ENCODE data around the gene SLC5A11.
A peak's percentile ranks its signal among the peaks of the same experiment; 100 is the strongest.
"Not testable (repeated sequence)": the region's sequence is repeated elsewhere in the genome, so short reads cannot be mapped to it uniquely, and the experiment has no call there.

SLC5A11 gene

DNA sequence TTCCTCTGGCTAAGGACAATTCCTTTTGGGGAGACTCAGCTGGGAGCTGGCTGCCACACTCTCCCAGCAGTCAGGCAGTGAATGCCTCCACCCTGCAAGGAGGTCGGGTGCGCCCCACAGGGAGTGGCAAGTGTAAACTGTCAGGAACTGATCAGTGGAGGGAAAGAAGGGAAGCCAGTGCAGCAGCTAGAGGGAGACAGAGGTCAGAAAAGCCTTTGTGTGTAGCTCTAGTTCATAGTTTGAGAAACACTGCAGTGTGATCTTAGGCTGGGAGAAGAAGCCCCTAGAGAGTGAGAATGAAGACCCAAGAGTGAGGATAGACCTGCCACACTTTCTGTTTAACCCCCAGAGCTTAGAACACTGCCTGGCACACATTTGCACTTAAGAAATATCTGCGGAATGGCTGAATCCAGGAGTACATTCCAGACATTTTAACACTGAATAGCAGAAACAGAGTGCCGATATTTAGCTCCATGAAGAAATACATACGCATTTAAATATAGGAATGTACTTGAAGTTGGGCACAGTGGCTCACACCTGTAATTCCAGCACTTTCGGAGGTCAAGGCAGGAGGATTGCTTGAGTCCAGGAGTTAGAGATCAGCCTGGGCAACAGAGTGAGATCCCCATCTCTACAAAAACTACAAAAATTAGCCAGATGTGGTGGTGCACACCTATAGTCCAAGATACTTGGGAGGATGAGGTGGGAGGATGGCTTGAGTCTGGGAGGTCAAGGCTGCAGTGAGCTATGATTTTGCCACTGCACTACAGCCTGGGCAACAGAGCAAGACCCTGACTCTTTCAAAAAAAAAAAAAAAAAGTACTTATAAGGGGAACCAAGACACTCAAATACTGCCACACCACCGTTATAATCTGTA is 11.1 kb upstream of the SLC5A11 start:
- peak; percentile 55 for DNase-seq (ENCODE audit: low read depth)

DNA sequence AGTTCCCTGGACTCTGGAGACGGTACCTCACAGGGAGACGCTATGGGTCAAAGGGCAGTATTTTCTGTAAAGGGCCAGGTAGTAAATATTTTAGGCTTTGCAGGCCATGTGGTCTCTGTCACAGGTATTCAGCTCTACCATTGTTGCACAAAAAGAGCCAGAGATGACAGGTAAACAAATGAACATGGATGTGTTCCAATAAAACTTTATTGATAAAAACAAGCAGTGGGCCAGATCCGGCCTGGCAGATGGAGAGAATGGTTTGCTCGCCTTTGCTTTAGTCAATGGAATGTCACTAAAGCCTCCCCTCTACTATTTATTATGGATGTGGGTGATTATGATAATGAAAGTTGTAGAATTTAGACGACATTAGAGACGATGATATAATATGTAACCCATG is 8.9 kb upstream of the SLC5A11 start:
- no peak for DNase-seq (ENCODE audit: low read depth)

DNA sequence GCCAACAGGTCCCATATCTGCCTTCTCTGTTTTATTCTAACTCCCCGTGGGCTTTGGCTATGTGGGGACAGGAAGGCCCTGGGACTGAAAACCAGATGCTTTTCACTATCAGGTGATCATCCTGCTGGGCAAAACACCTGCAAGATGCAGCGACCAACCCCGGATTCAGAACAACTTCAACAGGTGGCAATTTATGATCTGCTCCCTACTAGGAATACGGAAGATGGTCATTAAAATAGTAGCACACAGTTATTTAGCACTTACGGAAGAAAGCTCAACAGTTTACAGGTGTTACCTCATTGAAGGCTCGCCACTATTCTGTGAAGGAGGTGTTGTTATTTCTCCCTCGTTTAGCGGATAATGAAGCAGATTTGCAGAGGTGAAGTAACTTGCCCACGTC is 7.8 kb upstream of the SLC5A11 start:
- DNase-seq (ENCODE audit: low read depth): no peak

DNA sequence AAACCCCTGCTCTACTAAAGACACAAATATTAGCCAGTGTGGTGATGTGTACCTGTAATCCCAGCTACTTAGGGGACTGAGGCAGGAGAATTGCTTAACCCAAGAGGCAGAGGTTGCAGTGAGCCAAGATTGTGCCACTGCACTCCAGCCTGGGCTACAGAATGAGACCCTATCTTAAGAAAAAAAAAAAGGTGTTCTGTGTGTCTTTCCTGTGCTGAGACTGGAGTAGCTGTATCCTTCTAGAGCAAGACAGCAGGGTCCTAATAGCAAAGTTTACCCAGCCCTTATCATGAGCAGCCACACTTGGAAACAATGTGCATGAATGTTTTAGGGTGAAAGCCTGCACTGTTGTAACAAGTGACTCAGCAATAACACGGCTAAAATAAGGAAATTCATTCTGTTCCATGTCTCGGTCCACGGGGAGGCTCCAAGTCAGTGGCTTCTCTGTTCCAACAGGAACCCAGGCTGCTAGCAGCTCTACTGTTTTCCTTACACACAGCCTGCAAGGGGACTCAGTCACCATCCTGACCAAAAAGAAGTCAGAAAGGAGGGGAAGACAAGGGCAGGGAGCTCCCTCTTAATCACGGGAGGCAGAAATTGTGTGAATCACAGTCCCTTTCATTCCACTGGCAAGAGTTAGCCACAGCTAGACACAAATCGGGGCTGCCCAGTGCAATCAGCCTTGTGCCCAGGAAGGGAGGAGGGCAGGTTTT is 7.1 kb upstream of the SLC5A11 start:
- peak; percentile 76 for DNase-seq (ENCODE audit: low read depth)

DNA sequence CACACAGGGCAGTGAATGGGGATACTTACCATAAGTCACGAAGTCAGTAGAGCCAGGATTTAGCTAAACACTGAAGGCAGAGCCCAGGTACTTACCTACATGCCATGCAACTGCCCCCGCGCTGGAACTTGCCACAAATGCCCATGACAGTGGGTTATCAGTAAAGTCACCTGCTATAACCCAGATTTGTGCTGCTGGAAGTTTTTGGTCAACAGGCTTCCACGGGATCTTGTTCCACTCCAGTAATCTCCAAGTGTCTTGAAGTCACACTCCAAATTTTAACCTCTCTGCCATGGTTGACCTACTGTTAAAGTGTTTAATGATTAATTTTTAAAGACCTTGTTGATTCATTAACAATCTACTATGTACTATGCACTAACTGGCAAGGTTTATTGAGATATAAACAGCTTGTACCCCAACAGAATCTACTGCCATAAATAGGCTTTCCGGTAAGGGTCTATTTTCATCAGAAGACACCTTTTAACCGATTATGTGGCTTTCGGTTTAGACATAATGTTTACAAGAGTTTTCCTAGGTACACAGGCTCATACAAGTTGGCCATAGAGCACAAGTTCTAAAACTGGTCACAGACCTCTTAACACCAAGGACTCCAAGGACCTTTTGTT is 6.3 kb upstream of the SLC5A11 start:
- DNase-seq (ENCODE audit: low read depth): no peak

DNA sequence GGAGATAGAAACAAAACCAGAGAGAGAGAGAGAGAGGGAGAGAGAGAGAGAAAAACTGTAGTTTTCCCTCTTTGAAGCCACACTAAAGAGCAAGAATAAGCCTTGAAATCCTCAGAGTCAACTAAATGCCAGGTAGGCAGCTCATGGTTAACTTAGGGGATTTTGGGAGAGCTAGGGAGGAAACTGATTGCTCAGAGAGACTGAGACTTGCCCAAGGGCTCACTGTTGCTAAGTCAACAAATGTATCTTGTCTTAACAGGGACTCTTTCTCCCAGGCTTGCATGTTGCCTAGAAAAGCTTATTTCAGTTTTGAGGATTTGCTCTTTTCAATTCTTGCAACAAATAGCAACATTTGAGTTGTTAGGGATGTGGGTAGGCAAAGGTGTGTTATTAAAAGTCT is 4.5 kb upstream of the SLC5A11 start:
- DNase-seq (ENCODE audit: low read depth): no peak

DNA sequence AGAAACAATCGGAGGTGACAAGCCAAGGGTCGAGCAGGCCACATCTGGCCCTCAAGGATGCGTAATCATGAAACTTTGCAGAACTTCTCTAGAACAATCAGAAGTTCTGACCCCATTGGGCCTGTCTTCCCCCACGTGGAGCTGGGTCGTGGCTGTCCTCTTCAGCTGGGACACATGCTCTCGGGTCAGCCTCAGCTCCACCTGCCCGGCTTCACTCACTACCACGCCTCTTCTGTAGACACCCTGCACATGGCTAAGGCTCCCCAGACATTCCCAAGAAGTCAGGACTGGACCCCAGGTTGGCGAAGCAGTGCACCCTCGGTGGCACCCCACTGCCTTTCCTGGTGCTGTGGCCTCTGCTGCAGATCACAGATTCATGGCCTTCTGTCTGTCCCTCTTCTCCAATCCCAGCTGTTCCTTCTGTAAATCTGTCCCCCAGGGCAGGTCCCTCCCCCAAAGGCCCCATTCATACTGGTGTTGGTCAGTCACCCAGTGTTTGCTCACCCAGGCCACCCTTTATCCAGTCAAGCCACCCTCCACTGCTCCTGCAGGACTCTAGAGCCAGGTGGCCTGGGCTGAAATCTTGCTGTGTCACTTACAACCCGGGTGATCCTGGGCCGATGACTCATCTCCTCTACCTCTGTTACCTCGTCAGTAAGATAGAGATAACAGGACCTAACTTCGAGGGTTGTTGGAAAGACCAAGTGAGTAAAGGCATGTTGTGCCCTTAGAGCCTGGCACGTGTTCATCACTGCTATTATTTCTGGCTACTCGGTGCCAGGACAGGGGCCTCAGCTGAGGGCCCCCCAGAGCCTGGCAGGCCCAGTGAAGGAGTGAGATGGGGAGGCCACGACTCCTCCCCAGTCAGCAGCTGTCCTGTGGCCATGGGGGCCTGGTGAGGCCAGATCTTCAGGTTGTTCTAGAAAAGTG is 1.4 kb upstream of the SLC5A11 start:
- no peak for DNase-seq (ENCODE audit: low read depth)

DNA sequence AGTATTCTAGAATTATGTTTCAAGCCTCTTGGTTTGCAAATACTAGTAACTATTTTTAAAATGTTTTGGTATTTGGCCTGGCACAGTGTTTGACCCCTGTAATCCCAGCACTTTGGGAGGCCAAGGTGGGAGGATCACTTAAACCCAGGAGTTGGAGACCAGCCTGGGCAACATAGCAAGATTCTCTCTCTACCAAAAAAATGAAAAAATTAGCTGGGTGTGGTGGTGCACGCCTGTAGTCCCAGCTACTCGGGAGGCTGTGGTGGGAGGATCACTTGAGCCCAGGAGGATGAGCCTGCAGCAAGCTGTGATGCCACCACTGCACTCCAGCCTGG is 765 bp upstream of the SLC5A11 start:
- DNase-seq (ENCODE audit: low read depth): not testable (repeated sequence)

DNA sequence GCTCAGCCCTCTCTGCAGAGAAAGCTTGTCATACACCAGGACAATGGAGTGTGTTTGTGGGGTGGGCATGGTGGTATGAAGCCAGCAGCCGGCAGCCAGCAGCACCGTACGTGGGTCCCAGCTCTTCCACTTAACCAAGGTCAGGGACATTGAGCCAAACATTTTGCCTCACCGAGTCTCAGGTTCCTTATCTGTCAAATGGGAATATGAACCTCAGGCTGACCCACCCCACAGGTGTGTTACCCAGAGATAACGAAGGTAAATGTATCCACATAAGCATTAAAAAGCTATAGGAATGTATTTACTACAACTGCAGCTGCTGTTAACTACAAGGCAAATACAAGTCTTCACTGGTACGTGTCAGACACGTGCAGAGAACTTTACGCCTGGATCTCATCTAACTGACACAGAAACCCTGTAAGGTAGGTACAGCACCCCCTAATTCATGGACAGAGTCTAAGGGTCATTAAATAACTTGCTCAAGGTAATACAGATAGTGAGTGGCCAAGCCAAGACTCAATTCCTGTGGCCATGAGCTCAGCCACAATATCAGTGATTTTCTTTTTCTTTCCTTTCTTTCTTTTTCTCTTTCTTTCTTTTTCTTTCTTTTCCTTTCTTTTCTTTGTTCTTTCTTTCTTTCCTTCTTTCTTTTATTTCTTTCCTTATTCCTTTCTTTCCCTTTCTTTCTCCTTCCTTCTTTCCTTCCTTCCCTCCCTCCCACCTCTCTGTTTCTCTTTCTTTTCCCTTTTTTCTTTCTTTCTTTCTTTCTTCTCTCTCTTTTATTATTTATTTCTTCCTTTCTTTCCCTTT is 990 bp downstream of the SLC5A11 start:
- no peak for DNase-seq (ENCODE audit: low read depth)

DNA sequence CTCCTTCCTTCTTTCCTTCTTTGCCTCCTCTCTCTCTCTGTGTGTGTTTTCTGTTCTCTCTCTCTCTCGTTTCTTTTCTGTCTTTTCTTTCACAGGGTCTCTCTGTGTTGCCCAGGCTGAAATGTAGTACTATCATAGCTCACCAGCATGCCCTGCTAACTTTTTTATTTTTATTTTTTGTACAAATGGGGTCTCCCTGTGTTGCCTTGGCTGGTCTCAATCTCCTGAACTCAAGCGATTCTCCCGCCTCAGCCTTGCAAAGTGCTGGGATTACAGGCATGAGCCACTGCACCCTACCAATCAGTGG is 1.5 kb downstream of the SLC5A11 start:
- no peak for DNase-seq (ENCODE audit: low read depth)

DNA sequence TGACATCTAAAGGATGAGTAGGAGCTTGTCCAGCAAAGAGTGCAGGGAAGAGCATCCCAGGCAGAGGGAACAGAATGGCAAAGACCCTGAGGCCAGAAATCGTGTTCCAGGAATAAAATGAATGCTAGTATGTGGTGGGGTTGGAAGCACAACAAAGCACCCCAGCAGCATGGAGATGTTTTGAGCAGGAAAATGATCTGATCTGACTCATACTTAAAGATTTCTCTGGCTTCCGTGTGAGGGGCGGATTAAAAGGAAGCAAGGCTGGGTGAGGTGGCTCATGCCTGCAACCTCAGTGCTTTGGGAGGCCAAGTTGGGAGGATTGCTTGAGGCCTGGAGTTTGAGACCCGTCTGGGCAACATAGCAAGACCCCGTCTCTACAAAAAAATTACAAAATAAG is 2.3 kb downstream of the SLC5A11 start:
- peak; percentile 77 for DNase-seq (ENCODE audit: low read depth)

DNA sequence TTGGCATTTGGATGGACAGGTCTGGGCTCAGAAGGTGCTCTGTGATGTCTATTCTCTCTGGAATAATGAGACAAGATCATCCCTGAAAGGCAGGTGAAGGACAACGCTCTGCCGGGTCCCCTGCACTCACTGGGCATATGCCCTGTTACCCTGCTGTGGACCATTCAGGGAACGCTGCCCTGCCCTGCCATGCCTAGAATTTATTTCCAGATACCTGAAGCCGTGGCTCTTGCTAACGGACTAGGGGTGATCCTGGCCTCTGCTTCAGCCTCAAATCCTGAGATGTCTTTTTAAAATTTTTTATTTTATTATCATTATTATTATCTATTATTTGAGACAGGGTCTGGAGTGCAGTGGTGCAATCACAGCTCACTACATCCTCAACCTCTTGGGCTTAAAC is 3.9 kb downstream of the SLC5A11 start:
- DNase-seq (ENCODE audit: low read depth): no peak

DNA sequence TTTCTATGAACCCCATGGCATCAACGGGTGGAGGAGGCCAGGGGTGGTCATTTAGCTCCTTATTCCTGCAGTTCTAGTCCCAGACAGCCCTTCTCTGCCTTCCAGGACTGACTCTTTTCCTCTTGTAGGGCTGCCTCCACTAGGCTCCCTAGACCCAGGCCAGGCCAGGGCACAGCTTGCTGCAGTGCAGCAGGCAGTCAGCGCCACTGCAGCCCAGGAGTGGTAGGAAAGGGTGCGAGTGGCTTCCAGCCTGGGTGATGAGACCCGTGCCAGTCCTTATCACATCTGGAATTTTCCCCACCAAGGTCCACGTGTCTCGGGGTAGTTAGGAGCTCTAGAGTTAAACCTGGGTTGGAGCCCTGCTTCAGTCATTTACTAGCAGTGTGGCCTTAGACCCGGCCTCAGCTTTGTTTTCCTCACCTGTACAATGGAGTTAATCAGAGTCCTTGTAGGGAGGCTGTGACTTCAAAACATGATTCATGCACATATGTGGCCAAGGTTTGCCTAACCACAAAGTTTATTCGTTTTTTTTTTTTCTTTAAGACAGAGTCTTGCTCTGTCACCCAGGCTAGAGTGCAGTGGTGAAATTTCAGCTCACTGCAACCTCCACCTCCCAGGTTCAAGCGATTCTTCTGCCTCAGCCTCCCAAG is 4.7 kb downstream of the SLC5A11 start:
- peak; percentile 54 for DNase-seq (ENCODE audit: low read depth)

DNA sequence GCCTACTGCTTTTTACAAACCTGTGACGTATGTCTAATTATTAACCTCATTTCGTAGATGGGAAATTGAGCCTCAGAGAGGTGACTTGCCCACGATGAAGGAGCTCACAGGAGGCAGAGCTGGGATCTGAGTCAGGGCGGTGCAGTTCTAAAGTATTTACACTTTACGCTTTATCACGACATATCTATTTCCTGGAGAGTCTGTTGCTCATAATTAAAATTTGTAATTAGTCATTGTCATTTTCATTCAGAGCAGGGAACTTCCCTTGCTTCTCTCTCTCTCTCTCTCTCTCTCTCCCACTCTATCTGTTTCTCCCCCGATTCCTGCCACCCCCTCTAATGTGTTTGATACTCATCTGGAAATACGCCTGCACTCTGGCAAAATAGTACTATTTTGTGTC is 5.9 kb downstream of the SLC5A11 start:
- DNase-seq (ENCODE audit: low read depth): peak; percentile 65

DNA sequence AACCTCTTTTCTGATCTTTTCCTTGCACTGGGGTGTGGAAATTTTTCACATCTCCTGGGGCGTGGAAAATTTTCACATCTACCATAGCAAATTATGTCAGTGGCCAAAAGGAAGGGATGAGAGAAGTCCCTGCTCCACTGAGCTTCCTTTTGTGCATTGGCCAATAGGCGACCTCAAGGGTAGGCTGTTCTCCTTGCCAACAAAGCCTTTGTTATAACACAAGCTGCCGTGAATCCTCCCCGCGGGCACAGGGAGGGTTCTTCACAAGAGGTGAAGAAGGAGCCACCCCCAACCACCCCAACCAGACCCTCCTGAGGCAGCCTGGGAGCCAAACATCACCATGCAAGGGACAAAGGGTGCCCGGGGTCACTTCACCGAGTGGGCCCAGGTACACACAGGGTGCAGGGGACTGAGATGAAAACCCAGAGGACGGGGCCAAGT is 6.5 kb downstream of the SLC5A11 start:
- DNase-seq (ENCODE audit: low read depth): no peak

DNA sequence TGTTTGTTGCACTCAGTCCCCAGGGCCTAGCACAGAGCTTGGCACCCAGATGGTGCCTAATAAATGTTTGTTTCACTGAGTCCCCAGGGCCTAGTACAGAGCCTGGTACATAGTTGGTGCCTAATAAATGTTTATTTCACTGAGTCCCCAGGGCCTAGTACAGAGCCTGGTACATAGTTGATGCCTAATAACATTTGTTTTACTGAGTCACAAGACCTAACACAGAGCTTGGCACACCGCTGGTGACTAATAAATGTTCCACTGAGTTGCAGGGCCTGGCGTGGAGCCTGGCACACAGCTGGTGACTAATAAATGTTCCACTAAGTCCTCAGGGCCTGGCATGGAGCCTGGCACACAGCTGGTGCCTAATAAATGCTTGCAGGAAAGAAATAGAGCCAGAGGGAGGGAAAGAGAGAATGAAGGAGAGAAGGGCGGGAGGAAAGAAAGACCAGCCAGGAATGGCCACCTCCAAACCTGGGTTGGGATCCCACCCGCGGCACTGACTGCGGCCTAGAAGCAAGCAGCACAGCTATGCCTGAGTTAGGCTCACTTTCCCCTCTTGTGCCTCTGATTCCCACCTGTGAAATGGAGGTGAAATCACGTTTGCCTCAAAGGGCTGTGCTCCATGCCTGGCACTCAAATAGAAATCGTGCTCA is 7.5 kb downstream of the SLC5A11 start:
- DNase-seq (ENCODE audit: low read depth): no peak

DNA sequence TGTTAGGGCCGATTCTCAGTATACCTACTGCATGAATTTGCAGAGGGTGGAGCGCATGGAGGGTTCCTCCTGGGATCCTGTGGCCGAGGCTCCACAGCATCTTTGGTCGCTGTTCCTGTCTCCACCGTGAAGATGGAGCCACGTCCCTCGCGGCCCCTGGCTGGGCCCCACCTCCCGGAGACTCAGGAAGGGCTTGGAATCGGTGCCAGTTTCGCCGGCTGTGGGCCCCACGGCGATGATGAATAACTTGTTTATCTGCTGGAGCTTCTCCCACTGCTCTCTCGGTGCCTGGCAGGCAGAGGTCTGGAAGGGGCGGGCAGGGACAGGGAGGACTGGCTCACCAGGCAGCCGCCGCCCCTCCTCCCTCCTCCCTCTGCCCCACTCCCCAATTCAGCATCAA is 8.1 kb downstream of the SLC5A11 start:
- DNase-seq (ENCODE audit: low read depth): peak; percentile 70

DNA sequence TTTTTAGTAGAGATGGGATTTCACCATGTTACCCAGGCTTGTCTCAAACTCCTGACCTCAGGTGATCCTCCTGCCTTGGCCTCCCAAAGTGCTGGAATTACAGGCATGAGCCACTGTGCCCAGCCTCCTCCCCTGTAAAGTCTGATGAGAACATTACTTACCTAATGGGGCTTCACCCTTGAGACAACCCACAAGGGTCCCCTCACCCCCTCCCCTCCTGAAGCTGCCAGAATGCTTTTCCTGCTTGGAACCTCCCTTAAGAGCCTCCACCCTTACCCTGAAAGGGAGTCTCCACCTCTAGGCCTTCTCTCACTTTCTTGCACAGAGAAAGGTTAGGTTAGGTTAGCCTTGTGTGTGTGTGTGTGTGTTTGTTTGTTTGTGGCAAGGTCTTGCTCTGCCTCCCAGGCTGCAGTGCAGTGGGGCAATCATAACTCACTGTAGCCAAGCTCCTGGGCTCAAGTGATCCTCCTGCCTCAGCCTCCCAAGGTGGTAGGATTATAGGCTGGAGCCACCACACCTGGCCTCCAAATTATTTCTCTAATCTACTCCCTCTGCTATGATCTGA is 8.9 kb downstream of the SLC5A11 start:
- DNase-seq (ENCODE audit: low read depth): no peak

DNA sequence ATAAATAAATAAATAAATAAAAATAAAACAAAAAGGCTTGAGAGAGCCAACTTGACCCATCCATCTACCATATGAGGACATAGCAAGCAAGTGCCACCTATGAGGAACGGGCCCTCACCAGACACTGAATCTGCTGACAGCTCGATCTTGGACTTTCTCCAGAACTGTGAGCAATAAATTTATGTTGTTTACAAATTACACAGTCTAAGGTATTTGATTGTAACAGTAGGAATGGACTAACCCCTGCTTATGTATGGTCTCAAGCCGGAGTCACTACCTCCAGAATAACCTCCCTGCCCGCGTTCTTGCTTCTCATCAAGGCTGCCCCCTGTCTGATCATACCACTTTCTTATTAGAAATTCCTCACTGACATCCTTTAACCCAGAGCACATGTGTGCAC is 9.9 kb downstream of the SLC5A11 start:
- DNase-seq (ENCODE audit: low read depth): no peak

DNA sequence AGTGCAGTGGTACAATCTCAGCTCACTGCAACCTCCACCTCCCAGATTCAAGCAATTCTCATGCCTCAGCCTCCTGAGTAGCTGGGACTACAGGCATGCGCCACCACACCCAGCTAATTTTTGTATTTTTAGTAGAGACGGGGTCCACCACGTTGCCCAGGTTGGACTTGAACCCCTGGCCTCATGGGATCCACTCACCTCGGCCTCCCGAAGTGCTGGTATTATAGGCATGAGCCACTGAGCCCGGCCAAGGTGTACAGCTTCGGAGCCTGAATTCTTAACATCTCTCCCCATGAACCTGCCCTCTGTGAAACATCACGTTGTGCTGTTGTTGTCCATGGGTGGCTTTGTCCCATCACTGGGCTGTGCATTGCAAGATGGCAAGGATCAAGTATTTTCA is 11.1 kb downstream of the SLC5A11 start:
- DNase-seq (ENCODE audit: low read depth): not testable (repeated sequence)

Measured in EH (cell line).